ENCODE measurements around the gene CDCP1.
A peak's percentile ranks its signal among the peaks of the same experiment; 100 is the strongest.

The CDCP1 gene

DNA sequence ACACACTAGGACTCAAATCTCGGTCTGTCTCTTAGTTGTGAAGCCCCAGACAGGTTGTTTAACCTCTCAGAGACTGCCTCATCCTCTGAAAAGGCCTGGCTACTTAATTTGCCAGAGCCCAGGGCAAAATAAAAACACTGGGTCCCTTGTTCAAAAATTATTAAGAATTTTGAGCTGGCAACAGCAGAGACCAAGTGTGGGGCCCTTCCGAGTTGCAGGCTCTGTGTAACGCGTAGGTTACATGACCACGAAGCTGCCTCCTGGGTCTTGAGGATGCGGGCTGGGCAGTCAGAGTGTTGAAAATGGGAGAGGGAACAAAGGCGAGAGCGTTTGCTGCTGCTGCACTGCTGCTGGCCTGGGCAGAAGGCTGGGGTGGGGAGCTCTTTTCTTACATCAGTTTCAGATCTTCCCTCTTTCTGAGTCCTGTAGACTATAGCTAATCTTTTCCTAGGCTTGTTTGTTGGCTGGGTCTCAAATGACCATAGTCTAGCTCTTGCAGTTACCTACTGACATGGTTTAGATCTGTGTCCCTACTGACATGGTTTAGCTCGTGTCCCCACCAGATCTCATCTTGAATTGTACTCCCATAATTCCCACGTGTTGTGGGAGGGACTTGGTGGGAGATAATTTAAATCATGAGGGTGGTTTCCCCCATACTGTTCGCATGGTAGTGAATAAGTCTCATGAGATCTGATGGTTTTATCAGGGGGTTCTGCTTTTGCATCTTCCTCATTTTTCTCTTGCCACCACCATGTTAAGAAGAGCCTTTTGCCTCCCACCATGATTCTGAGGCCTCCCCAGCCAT, 70.2 kb downstream of the CDCP1 start:
- H3K4me1 ChIP-seq (ENCODE audit: control insufficient read depth, insufficient read depth, low read length): no peaks in the 10 kb centered on the region
- no peaks in the 10 kb centered on the region for H3K36me3 ChIP-seq (ENCODE audit: insufficient read depth, low read length)
- no peak overlapping the region for H3K9ac ChIP-seq (ENCODE audit: low read depth, low read length)

DNA sequence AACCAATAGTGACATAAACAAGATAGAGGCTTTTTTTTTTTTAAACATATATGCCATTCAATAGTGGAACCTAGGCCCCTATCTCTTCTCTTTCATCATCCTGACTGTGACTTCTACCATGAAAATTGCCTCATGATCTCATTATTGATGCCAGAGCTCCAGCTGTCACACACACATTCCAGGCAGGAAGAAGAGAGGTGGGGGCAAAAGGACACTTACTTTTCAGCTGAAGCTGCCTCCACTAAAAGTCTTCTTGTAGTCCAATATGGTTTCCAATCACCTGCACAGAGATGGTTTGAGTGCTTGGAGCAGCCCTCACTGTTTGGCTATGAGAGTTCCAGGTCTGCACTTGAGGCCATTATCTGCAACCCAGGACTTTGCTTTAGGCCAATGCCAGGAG, 75.1 kb downstream of the CDCP1 start:
- Histone ChIP-seq H3K4me3 (ENCODE audit: low read length) (no peak overlapping the region), H3K4me1 (ENCODE audit: control insufficient read depth, insufficient read depth, low read length) (peaks cover 7% of the 10 kb centered on the region), H3K27me3 (ENCODE audit: control insufficient read depth, insufficient read depth, low read length) (no peaks in the 10 kb centered on the region), H3K36me3 (ENCODE audit: insufficient read depth, low read length) (no peaks in the 10 kb centered on the region), H3K9me3 (replicated peaks; ENCODE audit: low read length) (no peaks in the 10 kb centered on the region), H3K9ac (ENCODE audit: low read depth, low read length) (no peak overlapping the region), H3K4me2 (ENCODE audit: low read length) (no peak overlapping the region)

More for the DNA sequence above, 70.2 kb downstream of the CDCP1 start:
- H3K4me2 ChIP-seq (ENCODE audit: low read length): no peak overlapping the region
- H3K9me3 ChIP-seq (replicated peaks; ENCODE audit: low read length): no peaks in the 10 kb centered on the region
- H3K4me3 ChIP-seq (ENCODE audit: low read length): no peak overlapping the region
- no peaks in the 10 kb centered on the region for H3K27me3 ChIP-seq (ENCODE audit: control insufficient read depth, insufficient read depth, low read length)

DNA sequence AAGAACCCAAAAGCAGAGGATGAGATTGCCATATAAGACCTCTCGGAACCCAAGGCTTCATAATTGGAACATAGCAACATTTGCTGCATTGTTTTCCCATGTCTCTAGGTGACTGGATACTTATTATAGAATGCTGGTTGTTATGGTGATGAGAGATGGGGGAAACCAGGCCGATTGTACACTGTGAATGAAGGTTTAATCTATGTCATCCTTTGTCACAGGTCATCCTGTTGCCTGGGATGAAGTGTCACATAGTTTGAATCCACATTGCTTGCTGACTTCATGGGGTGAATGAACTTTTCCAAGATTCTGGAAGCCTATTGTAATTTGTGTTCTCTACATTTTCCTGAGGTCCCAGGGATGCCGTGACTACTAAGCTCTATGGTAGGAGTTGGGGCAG, 78.2 kb downstream of the CDCP1 start:
- no peaks in the 10 kb centered on the region for H3K9me3 ChIP-seq (replicated peaks; ENCODE audit: low read length)
- peaks cover 21% of the 10 kb centered on the region for H3K4me1 ChIP-seq (ENCODE audit: control insufficient read depth, insufficient read depth, low read length)
- no peaks in the 10 kb centered on the region for H3K27me3 ChIP-seq (ENCODE audit: control insufficient read depth, insufficient read depth, low read length)
- no peak overlapping the region for H3K9ac ChIP-seq (ENCODE audit: low read depth, low read length)
- no peaks in the 10 kb centered on the region for H3K36me3 ChIP-seq (ENCODE audit: insufficient read depth, low read length)
- H3K4me3 ChIP-seq (ENCODE audit: low read length): no peak overlapping the region
- no peak overlapping the region for H3K4me2 ChIP-seq (ENCODE audit: low read length)

DNA sequence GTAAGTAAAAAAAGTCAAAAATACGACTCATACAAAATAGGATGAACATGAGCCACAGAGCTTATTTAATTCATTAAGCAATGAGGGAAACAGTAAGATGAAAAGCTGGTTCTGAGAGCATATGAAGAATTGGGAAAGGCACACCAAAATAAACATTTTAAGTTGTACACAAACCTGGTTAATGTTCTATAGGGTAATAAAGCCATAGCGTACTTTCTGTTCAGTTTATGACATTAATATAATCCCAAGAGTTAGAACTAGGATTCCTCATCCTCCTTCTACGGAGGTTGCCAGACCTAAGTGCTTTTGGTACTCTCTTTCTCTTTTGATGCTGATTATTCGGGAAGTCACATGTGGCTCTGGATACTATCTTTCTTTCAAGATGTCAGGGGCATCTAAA, 78.7 kb downstream of the CDCP1 start:
- peaks cover 21% of the 10 kb centered on the region for H3K4me1 ChIP-seq (ENCODE audit: control insufficient read depth, insufficient read depth, low read length)
- no peaks in the 10 kb centered on the region for H3K36me3 ChIP-seq (ENCODE audit: insufficient read depth, low read length)
- H3K9ac ChIP-seq (ENCODE audit: low read depth, low read length): no peak overlapping the region
- no peak overlapping the region for H3K4me3 ChIP-seq (ENCODE audit: low read length)
- no peaks in the 10 kb centered on the region for H3K27me3 ChIP-seq (ENCODE audit: control insufficient read depth, insufficient read depth, low read length)
- H3K9me3 ChIP-seq (replicated peaks; ENCODE audit: low read length): no peaks in the 10 kb centered on the region
- no peak overlapping the region for H3K4me2 ChIP-seq (ENCODE audit: low read length)

GRCh38 chr3:45066109-45066801, 79.9 kb downstream of the CDCP1 start:
- H3K4me1 ChIP-seq (ENCODE audit: control insufficient read depth, insufficient read depth, low read length): peaks cover 21% of the 10 kb centered on the region
- H3K9me3 ChIP-seq (replicated peaks; ENCODE audit: low read length): no peaks in the 10 kb centered on the region
- H3K36me3 ChIP-seq (ENCODE audit: insufficient read depth, low read length): no peaks in the 10 kb centered on the region
- H3K4me3 ChIP-seq (ENCODE audit: low read length): no peak overlapping the region
- no peaks in the 10 kb centered on the region for H3K27me3 ChIP-seq (ENCODE audit: control insufficient read depth, insufficient read depth, low read length)
- H3K9ac ChIP-seq (ENCODE audit: low read depth, low read length): no peak overlapping the region
- no peak overlapping the region for H3K4me2 ChIP-seq (ENCODE audit: low read length)

GRCh38 chr3:45065373-45065720, 80.8 kb downstream of the CDCP1 start:
- no peaks in the 10 kb centered on the region for H3K9me3 ChIP-seq (replicated peaks; ENCODE audit: low read length)
- H3K4me3 ChIP-seq (ENCODE audit: low read length): no peak overlapping the region
- H3K4me1 ChIP-seq (ENCODE audit: control insufficient read depth, insufficient read depth, low read length): peaks cover 21% of the 10 kb centered on the region
- no peak overlapping the region for H3K9ac ChIP-seq (ENCODE audit: low read depth, low read length)
- no peaks in the 10 kb centered on the region for H3K27me3 ChIP-seq (ENCODE audit: control insufficient read depth, insufficient read depth, low read length)
- H3K4me2 ChIP-seq (ENCODE audit: low read length): no peak overlapping the region
- H3K36me3 ChIP-seq (ENCODE audit: insufficient read depth, low read length): no peaks in the 10 kb centered on the region

GRCh38 chr3:45064512-45065372, 81.4 kb downstream of the CDCP1 start:
- Histone ChIP-seq H3K4me1 (ENCODE audit: control insufficient read depth, insufficient read depth, low read length) (peaks cover 21% of the 10 kb centered on the region), H3K4me2 (ENCODE audit: low read length) (peak overlapping the region; percentile 44), H3K9me3 (replicated peaks; ENCODE audit: low read length) (no peaks in the 10 kb centered on the region), H3K36me3 (ENCODE audit: insufficient read depth, low read length) (no peaks in the 10 kb centered on the region), H3K4me3 (ENCODE audit: low read length) (no peak overlapping the region), H3K27me3 (ENCODE audit: control insufficient read depth, insufficient read depth, low read length) (no peaks in the 10 kb centered on the region), H3K9ac (ENCODE audit: low read depth, low read length) (no peak overlapping the region)

GRCh38 chr3:45062697-45063070, 83.5 kb downstream of the CDCP1 start:
- Histone ChIP-seq H3K9me3 (replicated peaks; ENCODE audit: low read length) (no peaks in the 10 kb centered on the region), H3K9ac (ENCODE audit: low read depth, low read length) (no peak overlapping the region), H3K4me3 (ENCODE audit: low read length) (no peak overlapping the region), H3K4me2 (ENCODE audit: low read length) (no peak overlapping the region), H3K36me3 (ENCODE audit: insufficient read depth, low read length) (no peaks in the 10 kb centered on the region), H3K4me1 (ENCODE audit: control insufficient read depth, insufficient read depth, low read length) (peaks cover 29% of the 10 kb centered on the region), H3K27me3 (ENCODE audit: control insufficient read depth, insufficient read depth, low read length) (no peaks in the 10 kb centered on the region)

GRCh38 chr3:45060165-45060892, 85.8 kb downstream of the CDCP1 start:
- H3K4me1 ChIP-seq (ENCODE audit: control insufficient read depth, insufficient read depth, low read length): peaks cover 42% of the 10 kb centered on the region

GRCh38 chr3:45059132-45059531, 87.0 kb downstream of the CDCP1 start:
- H3K4me1 ChIP-seq (ENCODE audit: control insufficient read depth, insufficient read depth, low read length): peaks cover 42% of the 10 kb centered on the region
- H3K9ac ChIP-seq (ENCODE audit: low read depth, low read length): no peak overlapping the region
- H3K27me3 ChIP-seq (ENCODE audit: control insufficient read depth, insufficient read depth, low read length): no peaks in the 10 kb centered on the region
- no peak overlapping the region for H3K4me2 ChIP-seq (ENCODE audit: low read length)
- H3K4me3 ChIP-seq (ENCODE audit: low read length): no peak overlapping the region
- no peaks in the 10 kb centered on the region for H3K9me3 ChIP-seq (replicated peaks; ENCODE audit: low read length)
- H3K36me3 ChIP-seq (ENCODE audit: insufficient read depth, low read length): no peaks in the 10 kb centered on the region

More at GRCh38 chr3:45060165-45060892, 85.8 kb downstream of the CDCP1 start:
- H3K9me3 ChIP-seq (replicated peaks; ENCODE audit: low read length): no peaks in the 10 kb centered on the region
- no peak overlapping the region for H3K4me2 ChIP-seq (ENCODE audit: low read length)
- H3K36me3 ChIP-seq (ENCODE audit: insufficient read depth, low read length): no peaks in the 10 kb centered on the region
- no peak overlapping the region for H3K4me3 ChIP-seq (ENCODE audit: low read length)
- H3K9ac ChIP-seq (ENCODE audit: low read depth, low read length): no peak overlapping the region
- no peaks in the 10 kb centered on the region for H3K27me3 ChIP-seq (ENCODE audit: control insufficient read depth, insufficient read depth, low read length)

GRCh38 chr3:45057557-45057956, 88.6 kb downstream of the CDCP1 start:
- H3K4me2 ChIP-seq (ENCODE audit: low read length): no peak overlapping the region
- H3K36me3 ChIP-seq (ENCODE audit: insufficient read depth, low read length): no peaks in the 10 kb centered on the region
- no peaks in the 10 kb centered on the region for H3K9me3 ChIP-seq (replicated peaks; ENCODE audit: low read length)
- H3K4me1 ChIP-seq (ENCODE audit: control insufficient read depth, insufficient read depth, low read length): peaks cover 52% of the 10 kb centered on the region
- H3K4me3 ChIP-seq (ENCODE audit: low read length): no peak overlapping the region
- H3K9ac ChIP-seq (ENCODE audit: low read depth, low read length): no peak overlapping the region
- no peaks in the 10 kb centered on the region for H3K27me3 ChIP-seq (ENCODE audit: control insufficient read depth, insufficient read depth, low read length)

Data from skeletal muscle satellite cell (primary cell).